Astrocyte (in vitro differentiated cells and primary cell): ENCODE data around the gene ATXN1.

Source experiments
- CTCF ChIP-seq: IDR thresholded peaks from 2 replicates; pipeline ENCODE4 v1.5.1; 2011; ENCODE audit warnings: low read depth, mild to moderate bottlenecking, inconsistent platforms, low read length, moderate library complexity; ENCODE audit not compliant: insufficient read depth
- EZH2 ChIP-seq: IDR thresholded peaks from 2 replicates; pipeline ENCODE4 v1.6.1; 2012; ENCODE audit warnings: mild to moderate bottlenecking, low read length, inconsistent platforms; ENCODE audit not compliant: insufficient read depth

- no peak for TF ChIP-seq CTCF
- no peak for TF ChIP-seq EZH2
Measured at GRCh38 chr6:16314296-16314695, 447.0 kb downstream of the ATXN1 start.
